ENCODE measurements around the gene KCNJ10. TPM values are rescaled to one million over a fixed set of nuclear protein-coding genes. Genes with fewer than 3 reads are reported as not detected.

The KCNJ10 gene
- total and polyA plus RNA-seq, 2 of the 13 experiments (the other 11 are each of a cell fraction or from before 2014, with no cell fraction given): 4.4 to 10.3 TPM

DNA sequence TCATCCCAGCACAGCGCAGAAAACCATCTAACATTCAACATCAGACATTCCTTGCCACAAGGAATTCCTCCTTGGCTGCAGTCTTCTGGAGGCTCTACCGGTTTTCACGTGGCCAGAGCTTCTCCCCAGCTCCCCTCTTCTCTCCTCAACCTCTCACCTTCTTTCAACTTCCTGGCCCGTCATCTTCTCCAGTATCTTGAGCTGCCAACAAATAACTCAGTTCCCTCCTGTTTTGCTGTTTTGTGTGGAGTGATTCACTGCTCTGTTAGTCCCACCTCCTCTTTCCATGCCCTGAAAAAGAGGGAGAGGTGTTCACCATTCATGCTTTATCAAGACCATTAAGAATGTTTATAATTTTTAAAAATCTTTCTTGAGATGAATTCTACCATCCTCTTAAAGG, 70.8 kb downstream of the KCNJ10 start (continued):
- no peak for TF ChIP-seq HOXA5 (CRISPR knock-in tag; IDR thresholded peaks at IDR 0.05)
- TF ChIP-seq NFE2L1 (CRISPR knock-in tag; IDR thresholded peaks at IDR 0.05; ENCODE audit: borderline replicate concordance): no peak
- no peak for TF ChIP-seq ZNF569 (CRISPR knock-in tag; IDR thresholded peaks at IDR 0.05; ENCODE audit: borderline replicate concordance)
- no peak for TF ChIP-seq REL (CRISPR knock-in tag; conservative IDR thresholded peaks at IDR 0.05)

DNA sequence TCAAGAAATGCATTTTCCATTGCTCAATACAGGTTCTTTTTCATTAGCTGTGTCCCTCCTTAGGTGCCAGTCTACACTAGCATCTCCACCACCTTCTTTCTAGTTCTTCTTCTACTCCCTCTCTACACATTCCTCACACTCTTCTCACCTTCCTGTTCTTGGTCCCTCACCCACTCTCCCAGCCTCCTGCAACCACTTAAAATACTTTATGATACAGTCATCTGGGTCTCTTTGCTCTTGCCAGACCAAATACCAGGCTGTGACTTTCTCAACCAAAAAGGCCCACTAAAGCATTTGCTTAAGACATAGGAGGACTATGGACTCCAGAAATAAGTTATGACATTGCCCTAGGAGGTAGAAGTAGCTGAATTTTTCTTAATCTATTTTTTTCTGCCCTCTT, 73.3 kb downstream of the KCNJ10 start:
- no peaks in the 10 kb centered on the region for H3K27me3 ChIP-seq (ENCODE audit: control insufficient read depth in 1 of 2, insufficient read depth in 2 of 2, low read length in 2 of 2)
- ATAC-seq (no peak), FAIRE-seq (no peak), DNase-seq (ENCODE audit: low spot score) (no peak)
- POLR2A ChIA-PET: no interaction called here
- no peaks in the 10 kb centered on the region for H3K9me3 ChIP-seq (ENCODE audit: low read length)
- intact Hi-C loops (cut with micrococcal nuclease; ENCODE audit: unreplicated experiment): no loop called here
- H3K4me2 ChIP-seq (ENCODE audit: low read depth, low read length): no peak overlapping the region
- no TSS peak for BruUV-seq (replicated peaks)
- H3K9ac ChIP-seq (ENCODE audit: insufficient read depth, low read depth, low read length): no peak overlapping the region
- no peak overlapping the region for H3K4me3 ChIP-seq (replicated peaks in 1 of 3; ENCODE audit: insufficient read depth in 1 of 3, low read depth in 2 of 3, low read length in 3 of 3)
- H4K20me1 ChIP-seq (ENCODE audit: insufficient read depth, low read length): no peaks in the 10 kb centered on the region
- no peaks in the 10 kb centered on the region for H3K36me3 ChIP-seq (replicated peaks in 1 of 2; ENCODE audit: control insufficient read depth in 1 of 2, insufficient read depth in 2 of 2, low read length in 2 of 2)
- no peak overlapping the region for H2AFZ ChIP-seq (ENCODE audit: low read length)
- in situ Hi-C loops (cut with HindIII; ENCODE audit: extremely low pct_ligation_motif_present, low pct_unique_long_range_greater_than_20kb): no loop called here
- H3K27ac ChIP-seq (ENCODE audit: extremely low read length, insufficient read depth, low read length): no peak overlapping the region
- peaks cover under 1% of the 10 kb centered on the region; the same call in 1 of the 2 replicates for H3K4me1 ChIP-seq (ENCODE audit: insufficient read depth, low read length)
- CTCF ChIA-PET (ENCODE audit: low intra/inter-chr PET ratio, low total read pairs): no interaction called here
- H3K79me2 ChIP-seq (ENCODE audit: insufficient read depth, low read length): no peaks in the 10 kb centered on the region
- TF ChIP-seq, protein P1, sequence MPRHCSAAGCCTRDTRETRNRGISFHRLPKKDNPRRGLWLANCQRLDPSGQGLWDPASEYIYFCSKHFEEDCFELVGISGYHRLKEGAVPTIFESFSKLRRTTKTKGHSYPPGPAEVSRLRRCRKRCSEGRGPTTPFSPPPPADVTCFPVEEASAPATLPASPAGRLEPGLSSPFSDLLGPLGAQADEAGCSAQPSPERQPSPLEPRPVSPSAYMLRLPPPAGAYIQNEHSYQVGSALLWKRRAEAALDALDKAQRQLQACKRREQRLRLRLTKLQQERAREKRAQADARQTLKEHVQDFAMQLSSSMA (CRISPR knock-in tag; IDR thresholded peaks at IDR 0.05): no peak
- TF ChIP-seq RARA (CRISPR knock-in tag; IDR thresholded peaks at IDR 0.05) (no peak), SSRP1 (CRISPR knock-in tag; IDR thresholded peaks at IDR 0.05) (no peak), BORCS8-MEF2B (CRISPR knock-in tag; IDR thresholded peaks at IDR 0.05) (no peak), ZMYM4 (CRISPR knock-in tag; IDR thresholded peaks at IDR 0.05) (no peak), NKX3-1 (CRISPR knock-in tag; IDR thresholded peaks at IDR 0.05) (no peak), HNRNPK (IDR thresholded peaks at IDR 0.05; ENCODE audit: low read depth, low read length, poor library complexity, severe bottlenecking) (no peak), ZNF44 (CRISPR knock-in tag; IDR thresholded peaks at IDR 0.05) (no peak), ZFP37 (CRISPR knock-in tag; IDR thresholded peaks at IDR 0.05; ENCODE audit: borderline replicate concordance) (no peak)
- TF ChIP-seq, protein P2, sequence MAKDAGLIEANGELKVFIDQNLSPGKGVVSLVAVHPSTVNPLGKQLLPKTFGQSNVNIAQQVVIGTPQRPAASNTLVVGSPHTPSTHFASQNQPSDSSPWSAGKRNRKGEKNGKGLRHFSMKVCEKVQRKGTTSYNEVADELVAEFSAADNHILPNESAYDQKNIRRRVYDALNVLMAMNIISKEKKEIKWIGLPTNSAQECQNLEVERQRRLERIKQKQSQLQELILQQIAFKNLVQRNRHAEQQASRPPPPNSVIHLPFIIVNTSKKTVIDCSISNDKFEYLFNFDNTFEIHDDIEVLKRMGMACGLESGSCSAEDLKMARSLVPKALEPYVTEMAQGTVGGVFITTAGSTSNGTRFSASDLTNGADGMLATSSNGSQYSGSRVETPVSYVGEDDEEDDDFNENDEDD (CRISPR knock-in tag; IDR thresholded peaks at IDR 0.05; ENCODE audit: borderline replicate concordance): no peak
- TF ChIP-seq, protein P3, sequence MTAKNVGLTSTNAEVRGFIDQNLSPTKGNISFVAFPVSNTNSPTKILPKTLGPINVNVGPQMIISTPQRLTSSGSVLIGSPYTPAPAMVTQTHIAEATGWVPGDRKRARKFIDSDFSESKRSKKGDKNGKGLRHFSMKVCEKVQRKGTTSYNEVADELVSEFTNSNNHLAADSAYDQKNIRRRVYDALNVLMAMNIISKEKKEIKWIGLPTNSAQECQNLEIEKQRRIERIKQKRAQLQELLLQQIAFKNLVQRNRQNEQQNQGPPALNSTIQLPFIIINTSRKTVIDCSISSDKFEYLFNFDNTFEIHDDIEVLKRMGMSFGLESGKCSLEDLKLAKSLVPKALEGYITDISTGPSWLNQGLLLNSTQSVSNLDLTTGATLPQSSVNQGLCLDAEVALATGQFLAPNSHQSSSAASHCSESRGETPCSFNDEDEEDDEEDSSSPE (CRISPR knock-in tag; IDR thresholded peaks at IDR 0.05): no peak

Data from HepG2 (cell line).